ENCODE measurements around the gene AQP9.

Gene AQP9

DNA sequence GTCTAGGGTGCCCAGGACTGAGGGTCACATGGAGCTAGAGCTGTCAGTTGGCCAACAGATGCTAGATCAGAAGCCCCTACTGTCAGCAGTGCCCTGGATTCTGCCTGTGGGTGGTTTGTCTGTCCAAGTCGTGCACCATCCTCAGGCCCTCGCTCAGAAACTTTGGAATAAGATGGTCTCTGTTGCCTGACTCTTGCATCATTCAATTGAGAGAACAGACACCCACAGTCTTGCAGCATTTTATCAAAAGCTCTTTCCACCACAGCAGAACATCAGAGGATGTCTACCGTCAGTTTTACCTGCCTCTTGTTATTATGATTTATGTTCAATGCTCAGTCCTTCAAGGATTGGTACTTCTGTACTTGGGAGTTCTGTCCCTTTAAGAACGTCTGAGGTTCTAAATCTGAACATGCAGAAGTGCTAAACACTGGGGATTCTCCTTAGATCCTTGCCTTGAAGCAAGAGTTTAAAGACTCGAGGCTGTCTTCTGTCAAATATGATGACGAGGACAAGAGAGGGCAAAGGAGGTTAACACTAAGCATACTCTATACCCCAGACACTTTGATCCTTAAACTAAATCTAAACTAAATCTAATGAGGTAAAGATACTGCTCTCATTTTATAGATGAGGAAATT, 4.8 kb downstream of the AQP9 start:
- DNase-seq, result no peak

DNA sequence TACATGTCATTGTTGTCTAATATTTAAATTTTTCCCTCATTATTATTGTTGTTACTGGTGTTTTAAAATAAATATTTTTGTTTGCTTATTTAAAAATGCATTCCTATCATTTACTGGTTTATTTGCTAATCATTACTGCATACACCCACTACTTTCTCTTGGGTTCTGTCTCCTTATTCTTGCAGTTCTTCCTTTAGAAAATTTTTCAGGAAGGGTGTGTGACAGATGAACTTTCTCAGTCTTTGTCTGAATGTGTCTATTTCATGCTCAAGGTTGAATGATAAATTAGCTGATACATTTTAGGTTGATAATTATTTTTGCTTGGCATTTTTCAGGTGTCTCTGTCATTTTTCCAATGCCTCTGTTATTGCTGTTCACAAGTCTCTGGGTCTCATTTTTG, 7.4 kb downstream of the AQP9 start:
- no peak for DNase-seq

DNA sequence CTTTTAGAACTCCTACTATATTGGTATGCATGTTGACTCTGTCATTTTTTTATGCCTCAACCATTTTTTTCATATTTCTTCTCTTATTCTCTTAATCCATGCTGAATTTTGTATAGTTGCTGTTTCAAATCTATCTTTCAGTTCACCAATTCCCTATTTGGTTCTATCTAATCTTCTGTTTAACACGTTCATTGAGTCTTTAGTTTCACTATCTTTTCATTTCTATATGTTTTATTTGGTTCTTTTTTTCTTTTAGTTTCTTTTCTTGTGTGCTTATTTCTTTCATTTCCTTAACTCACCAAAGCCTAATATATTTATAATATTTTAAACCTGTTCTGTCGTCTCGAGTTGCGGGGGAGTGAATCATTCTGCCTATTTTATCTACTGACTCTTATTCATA, 8.0 kb downstream of the AQP9 start:
- DNase-seq, result no peak

DNA sequence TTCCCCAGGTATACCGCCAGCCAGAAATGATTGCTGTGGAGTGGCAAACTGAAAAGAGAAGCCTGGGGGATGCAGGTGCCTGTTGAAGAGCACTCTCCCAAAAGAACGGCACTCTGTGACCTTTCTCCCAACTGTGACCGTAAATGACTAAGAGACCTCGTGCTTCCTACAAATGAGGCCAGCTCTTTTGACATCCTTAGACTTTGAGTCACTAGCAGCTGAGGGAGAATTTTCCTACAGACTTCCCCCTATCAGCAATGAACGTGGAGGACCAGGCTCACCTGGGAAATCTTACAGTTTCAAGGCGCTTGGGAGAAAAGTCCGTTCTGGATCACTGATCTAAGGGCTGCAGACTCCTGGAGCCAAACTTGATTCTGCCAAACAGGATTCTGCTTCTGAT, 8.6 kb downstream of the AQP9 start:
- no peak for DNase-seq

DNA sequence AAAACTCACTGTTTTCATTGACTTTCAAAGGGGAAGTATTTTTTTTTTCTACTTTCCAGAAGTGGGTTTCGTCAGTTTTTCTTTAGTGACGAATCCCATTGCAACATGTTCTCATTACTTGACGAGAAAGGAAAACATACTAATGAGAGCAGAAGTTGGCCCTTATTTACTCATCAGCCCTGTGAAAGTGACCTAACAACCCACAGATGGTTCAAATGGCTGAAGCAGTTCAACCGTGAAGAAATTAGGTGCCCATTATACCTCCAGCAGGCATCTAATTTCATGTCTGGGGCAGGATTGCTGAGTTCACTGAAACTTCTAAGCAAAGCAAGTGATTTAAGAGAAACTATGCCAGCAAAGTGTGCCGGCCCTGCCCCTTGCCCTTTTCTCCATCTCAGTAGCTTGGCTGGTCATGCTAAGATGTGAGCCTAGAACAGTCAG, 9.0 kb downstream of the AQP9 start:
- no peak for DNase-seq

DNA sequence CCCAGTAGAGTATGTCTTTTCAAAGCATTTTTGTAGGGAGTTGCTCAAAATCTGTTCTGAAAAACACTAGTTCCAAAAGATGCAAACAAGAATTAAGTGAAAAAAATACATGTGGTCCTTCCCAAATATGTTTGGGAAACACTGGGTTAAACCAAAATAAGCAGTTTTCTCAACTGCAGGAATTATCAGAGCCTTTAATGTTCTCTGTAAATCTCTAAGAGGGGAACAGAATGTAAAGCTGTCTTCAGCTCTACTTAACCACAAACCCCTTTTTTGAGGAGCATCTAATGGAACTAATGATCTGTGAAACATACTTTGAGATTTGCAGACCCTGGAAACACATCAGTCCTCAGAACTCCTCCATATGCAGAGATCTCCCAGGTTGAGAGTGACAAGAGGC, 9.9 kb downstream of the AQP9 start:
- no peak for DNase-seq

DNA sequence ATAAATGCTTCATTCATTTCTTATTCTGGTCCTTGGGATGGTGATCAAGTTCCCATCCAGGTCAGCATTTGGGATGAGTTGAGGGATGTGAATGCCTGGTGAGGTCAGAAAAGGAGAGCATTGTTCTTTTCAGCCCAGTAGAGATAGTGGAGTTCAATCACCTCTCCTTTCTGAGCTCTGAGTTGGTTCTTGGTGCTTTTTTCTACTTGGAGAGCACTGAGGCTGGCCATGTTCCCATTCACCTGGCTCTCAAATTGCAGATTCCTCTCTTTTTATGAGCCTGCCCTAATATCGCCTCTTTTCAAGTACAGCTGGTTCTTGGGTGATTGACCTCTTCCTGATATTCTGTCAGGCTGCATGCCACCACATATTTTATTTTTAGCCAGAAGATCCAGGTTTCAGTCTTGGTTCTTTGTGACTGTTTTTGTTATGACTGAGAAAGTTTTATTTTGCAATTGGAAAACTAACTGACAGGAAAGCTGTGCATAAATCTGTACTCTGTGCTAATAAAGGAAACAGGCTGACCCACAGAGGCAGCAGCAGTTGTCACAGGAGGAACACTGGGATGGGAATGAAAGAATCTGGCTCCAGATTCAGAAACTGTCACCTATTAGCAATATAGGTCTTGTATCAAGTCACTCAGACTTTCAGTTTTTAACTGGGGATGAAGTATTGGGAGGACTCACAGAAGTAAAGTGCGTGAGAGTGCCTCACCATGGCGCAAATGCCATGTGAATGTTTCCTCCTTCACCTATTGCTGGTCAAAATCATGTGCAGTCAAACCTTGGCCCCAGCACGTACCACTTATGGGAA, 10.7 kb downstream of the AQP9 start:
- no peak for DNase-seq

DNA sequence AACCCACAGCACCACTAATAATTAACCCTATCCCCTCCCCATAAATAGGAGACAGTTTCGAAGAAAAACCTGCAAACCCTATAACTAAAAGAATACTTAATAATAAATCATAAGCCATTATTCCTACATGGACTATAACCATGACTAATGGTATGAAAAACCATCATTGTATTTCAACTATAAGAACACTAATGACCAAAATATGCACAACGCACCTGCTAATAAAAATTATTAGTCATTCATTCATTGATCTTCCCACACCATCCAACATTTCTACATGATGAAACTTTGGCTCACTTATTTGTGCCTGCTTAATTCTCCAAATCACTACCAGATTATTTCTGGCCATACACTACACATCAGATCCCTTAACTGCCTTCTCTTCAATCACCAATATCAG, 16.6 kb downstream of the AQP9 start:
- no peak for DNase-seq

DNA sequence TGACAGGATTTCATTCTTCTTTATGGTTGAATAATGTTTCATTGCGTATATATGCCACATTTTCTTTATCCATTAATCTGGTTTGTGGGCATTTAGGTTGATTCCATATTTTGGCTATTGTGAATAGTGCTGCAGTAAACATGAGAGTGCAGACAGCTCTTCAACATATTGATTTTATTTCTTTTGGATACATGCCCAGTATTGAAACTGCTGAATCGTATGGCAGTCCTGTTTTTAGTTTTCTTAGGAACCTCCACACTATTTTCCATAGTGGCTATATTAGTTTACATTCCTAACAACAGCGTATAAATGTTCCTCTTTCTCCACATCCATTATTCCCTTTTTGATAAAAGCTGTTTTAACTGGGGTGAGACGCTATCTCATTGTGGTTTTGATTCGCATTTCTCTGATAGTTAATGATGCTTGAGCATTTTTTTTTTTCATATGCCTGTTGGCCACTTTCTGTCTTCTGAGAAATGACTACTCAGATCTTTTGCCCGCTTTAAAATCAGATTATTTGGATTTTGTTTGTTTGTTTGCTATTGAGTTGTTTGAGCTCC, 21.7 kb downstream of the AQP9 start:
- DNase-seq, result no peak

DNA sequence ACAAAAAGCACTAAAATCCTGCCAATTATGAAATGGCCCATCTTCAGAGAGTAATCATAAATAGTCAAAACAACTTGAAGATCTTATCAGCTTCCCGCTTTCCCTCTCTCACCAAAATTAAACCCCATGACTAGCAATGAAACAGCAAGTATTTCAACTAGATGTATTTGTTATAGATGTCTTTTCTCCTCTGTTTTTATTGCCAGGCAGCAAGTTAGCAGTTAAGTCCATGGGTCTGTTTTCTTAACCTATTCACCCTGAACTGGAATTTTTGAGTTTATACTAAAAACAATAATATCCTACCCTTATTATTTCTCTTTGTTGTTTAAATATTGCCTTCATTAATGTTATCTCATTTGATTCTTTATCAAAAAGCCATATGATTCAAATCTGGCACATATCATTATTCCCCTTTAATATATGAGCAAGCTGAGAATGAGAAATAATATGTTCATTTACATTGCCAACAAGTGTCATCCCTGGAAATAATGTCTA, 23.3 kb downstream of the AQP9 start:
- DNase-seq, result no peak

DNA sequence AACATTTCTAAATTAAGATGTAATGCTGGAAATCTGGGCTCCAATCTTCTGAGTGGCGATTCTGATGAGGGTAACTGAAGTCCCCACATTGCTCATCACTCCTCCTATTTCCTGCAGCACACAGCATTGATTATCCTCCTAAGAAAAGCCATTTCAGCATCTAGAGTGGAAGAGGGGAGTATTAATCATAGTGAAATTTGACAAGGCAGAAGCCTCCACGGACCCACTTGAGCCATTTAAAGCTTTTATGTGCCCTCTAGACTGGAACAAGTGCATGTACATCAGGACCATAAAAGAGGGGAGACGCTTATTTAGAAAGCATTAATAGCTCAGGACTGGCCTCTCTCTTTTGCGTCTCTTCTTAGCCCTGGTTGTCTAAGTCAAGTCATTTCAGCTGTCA, 25.8 kb downstream of the AQP9 start:
- DNase-seq, result no peak

DNA sequence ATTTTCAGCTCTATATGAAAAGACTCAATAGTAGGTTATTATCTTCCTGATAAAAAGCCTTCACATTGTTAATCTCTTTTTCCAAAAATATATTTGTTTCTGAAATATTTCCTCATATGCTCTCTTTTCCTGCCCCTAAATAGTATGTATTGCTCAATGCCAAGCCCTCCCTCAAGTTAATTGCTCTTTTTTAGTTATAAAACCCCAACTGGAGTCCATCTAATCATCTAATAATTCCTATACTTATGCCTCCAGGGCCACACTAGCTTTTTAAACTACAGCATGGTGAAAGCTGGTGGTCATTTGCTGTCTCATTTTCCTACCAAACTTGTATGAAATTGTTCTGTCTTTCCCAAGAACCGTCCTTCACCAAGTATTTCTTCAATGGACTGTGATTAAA, 26.7 kb downstream of the AQP9 start:
- DNase-seq, result no peak

DNA sequence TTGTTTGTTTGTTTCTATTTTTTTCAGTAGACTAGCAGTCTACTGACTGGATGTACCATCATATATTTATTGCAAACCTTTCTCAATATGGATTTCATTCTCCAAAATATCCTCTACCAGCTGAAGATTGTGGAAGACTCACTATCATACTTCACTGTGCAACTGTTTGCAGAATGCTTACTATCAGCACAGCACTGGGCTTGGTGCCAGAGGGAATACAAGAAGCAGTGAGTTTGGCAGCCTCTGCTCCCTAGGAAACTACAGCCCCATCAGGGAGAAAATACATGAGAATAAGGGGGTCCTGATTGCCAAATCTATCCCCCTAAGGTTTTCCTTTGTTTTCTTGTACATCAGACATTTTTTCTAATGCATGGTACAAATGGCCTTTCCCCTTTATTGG, 27.5 kb downstream of the AQP9 start:
- no peak for DNase-seq

DNA sequence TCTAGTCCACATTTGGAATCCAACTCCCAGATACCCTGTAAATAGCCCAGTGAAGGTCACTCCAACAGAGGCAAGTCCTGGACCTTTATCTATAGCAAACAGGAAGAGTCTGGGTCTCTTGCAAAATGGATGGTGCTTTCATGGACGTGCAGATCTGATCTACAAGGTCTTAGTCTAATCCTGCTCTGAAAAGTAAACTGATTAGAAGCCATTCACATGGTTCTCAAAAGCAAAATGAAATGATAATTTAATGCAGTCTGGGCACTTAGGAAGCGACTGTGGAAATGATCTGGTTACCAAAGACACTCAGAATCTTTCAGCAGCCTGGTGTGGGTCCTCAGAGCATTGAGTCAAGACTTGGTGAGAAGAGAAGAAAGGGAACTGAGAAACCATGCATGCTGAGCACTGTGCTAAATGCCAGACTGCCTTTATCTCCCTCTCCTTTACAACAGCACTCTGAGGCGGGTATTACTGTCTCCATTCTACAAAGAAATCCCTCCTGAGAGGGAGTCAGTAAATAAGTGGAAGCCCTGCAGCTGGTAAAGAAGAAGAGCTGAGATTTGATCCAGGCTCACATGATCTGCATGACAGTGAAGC, 29.0 kb downstream of the AQP9 start:
- no peak for DNase-seq

DNA sequence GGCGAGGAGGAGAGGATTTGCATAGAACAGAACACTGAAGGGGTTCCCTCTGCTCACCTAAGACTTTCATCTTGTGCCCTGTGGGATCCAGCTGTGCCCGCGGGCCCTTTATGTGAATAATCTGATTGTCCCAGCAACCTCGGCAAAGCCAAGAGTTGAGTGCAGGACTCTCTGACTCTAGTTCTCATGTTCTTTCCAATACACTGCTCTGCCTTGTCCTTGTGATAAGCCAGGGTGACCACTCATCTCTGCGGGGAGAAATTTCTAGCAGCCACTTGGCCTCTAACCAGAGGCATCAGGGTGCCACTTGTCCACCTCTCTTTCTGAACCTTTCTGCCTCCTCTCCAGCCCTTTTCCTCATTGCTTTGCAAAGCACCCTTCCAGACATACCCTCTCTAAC, 31.8 kb downstream of the AQP9 start:
- no peak for DNase-seq

DNA sequence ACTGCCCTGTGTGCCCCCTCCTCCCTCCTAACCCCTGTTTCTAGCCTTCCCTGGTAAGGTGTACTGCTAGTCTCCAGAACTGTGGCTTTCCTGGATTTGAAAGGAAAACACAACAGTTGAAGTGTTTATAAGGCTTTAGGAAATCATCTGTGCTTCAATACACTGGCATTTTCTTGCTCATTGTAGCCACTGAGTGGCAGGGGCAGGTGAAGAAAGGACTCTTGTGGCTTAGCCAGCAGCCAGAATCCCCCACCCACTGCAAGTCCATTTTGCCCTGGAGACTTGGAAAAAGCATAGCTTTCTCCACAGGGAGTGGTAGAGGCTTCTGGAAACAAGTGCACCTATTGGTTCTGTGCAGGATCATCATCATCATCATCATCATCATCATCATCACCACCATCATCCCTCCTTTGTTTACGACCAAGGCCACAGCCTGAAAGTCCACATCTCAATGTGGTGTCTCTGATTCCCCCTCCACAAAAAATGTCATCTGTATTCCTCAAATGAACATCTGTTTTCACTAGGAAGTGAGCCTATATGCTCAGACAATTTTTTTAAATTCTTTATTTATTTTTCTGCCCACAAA, 33.4 kb downstream of the AQP9 start:
- no peak for DNase-seq

DNA sequence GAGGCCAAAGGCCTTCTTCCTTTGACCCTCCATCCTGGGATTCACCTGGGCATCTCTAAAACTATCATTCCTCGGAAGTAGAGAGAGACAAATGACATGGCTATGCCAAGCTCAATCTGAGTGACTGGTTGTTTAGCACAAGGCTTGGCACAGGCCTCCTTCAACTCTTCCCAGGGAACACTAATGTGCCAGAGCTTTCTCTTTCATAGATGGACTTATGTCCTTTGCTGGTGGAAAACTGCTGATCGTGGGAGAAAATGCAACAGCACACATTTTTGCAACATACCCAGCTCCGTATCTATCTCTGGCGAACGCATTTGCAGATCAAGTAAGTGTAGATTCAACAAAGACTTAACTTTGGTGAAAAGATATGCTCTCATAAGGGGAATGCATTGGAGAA, 36.5 kb downstream of the AQP9 start:
- DNase-seq, result no peak

DNA sequence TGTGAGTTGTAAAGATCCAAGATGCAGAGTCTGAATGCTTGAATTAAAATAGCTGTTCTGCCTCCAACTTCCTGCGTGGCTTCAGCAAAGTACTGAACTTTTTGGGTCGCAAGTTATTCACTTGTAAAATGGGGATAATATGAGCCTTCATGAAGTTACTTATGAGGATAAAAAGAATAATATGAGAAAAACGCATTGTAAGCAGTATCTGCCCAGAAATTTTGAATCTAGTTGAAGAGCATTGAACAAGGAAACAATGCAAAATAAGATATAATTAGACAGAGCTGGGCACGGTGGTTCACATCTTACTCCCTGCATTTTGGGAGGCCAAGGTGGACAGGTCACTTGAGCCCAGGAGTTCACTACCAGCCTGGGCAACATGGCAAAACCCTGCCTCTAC, 37.8 kb downstream of the AQP9 start:
- DNase-seq, result no peak

DNA sequence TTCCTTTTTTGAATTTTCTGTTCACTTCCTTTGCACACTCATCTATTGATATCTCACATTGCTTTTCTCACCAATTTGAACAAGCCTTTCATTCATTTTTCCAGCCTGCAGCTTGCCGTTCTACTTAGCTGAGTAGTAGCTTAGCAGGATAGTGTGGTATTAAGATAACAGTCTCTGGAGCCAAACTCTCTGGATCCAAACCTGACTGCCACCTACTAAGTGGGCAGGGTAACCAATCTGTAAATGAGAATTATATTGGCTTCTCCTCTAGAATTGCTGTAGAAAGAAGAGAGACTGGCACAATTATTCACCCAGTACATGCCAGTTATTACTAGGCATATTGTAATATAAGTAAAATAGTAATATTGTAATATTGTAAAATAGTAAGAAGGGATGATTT, 40.5 kb downstream of the AQP9 start:
- DNase-seq, result no peak

DNA sequence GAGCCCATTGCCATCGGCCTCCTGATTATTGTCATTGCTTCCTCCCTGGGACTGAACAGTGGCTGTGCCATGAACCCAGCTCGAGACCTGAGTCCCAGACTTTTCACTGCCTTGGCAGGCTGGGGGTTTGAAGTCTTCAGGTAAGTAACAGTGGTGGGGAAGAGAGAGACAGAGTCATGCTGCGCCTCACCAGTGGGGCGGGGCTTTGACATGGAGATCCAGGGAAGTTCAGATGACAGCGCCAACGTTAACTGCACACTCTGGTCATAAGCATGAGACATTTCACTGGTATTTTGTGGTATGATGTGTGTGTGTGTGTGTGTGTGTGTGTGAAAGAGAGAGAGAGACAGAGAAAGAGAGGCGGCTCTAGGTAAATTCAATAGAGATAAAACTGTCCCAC, 41.0 kb downstream of the AQP9 start:
- DNase-seq, result no peak

DNA sequence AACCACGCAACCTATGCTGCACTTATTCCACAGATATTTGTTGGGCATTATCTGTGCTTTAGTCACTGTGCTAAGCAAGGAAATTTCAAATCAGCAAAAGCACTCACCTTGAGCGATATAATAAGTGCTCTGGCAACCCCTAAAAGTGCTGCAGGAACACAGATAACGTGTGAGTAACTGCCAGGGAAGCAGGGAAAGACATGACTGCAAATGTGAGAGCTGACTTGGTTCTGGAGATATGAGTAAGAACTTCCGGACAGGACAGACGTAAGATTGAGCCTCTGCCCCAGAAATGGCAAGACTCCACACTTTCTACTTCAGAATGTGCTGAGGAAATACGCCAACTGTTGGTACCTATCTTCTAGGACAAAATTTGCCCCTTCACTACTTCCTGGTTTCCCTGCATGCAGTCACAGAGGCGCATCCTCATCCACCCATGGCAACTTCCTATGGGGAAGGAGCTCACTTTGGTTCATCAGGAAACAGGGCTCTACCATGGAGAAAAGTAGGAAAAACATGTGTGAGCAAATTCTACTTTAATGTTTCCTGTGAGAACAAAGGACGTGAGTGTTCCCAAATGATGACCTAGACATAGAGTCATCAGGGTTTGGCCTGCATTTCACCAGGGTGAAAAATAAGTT, 41.7 kb downstream of the AQP9 start:
- no peak for DNase-seq

DNA sequence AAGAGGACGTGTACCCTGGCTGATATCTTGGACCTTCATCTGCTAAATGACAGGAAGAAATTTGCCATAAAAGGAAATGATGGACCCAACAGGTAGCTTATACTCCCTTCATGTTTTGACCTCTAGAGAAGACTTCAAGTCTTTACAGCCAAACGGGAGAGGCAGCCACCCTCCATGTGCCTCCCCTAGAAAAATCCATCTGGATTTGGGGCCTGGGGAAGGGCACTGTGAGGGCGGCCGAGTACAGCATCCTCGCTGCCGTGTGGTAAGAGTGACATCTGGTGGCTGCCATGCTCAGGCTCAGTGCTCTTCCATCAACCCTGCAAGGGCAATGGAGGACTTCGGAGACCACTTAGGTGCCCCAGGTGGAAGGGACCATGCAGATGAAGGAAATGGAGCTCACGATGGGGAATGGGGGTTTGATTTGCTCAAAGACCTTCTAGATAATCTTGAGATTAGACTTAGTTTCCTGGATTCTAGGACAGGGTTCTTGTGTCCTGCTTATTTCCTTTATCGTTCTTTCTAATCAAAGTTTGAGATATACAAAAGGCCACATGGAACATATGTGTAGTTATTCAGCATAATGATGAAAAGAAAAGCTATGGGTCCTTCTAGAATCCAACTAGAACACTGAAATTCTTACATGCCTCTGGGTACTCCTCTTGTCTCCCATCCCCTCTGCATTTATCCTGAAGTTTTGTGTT, 44.4 kb downstream of the AQP9 start:
- DNase-seq, result no peak

All from activated gamma-delta T cell treated with Interleukin-2 at 50 U/mL for 16 hours (primary cell).